Measurements from ENCODE around the gene NHSL1. TPM values are rescaled to one million over a fixed set of nuclear protein-coding genes. Genes with fewer than 3 reads are reported as not detected.

The NHSL1 gene
- total and polyA plus RNA-seq, 9 of the 15 experiments (the other 6 are each of a cell fraction or from before 2014, with no cell fraction given) = 0.09 to 0.20 TPM; not detected in 7

DNA sequence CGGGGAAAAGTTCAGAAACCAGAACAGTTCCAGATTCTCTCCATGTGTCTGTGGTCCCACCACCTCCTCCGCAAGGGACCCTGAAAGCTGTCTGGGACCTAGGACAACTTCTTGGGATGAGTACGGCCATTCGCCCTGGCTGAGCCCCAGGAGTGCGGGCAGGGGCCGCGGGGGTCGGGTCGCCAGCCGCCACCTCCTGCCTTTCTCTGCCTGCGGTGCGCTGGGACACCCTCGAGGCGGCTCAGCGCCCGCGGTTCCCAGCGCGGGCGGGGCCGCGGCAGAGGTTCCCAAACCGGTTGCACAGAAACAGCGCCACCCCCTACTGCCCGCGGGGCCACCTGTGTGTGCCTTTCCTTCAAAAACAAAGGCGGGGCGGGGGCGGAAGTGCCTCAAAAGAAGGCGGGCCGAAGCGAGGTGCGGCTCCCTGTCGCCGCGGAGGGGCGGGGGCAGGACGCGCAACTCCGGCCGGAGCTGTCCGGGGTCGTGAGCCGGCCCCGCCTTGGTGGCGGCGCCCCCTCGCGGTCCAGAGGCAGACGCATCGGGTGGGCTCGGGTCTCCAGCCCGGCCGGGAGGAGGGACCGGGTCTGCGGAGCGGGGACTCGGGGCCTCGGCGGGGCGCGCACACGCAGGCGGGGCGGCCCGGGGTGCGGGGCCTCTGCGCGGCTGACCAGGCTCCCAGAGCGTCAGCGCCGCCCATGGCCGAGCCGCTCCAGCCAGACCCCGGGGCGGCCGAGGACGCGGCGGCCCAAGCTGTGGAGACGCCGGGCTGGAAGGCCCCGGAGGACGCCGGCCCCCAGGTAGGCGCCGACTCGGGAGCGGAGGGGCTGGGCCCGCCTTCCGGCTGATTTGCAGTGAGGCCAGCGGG is 95.3 kb downstream of the NHSL1 start, which contains the start of gene HEBP2 (continued):
- TF ChIP-seq ETV6 (IDR thresholded peaks at IDR 0.05; ENCODE audit: borderline replicate concordance in 1 of 2, low read depth in 2 of 2, low read length in 1 of 2) (0 out of 4 replicates have a peak, but pooled peaks of 1 of the 2 experiments have one; percentile 23), ETV6 (CRISPR knock-in tag; IDR thresholded peaks at IDR 0.05; ENCODE audit: borderline replicate concordance) (0 out of 2 replicates have a peak, but pooled peaks have one; percentile 67), ZNF584 (CRISPR knock-in tag; IDR thresholded peaks at IDR 0.05; ENCODE audit: low read depth) (no peak), HMG20B (CRISPR knock-in tag; IDR thresholded peaks at IDR 0.05) (no peak), MCM7 (IDR thresholded peaks at IDR 0.05) (no peak), HNRNPK (IDR thresholded peaks at IDR 0.05; ENCODE audit: low read depth, low read length, poor library complexity, severe bottlenecking) (no peak), TBL1XR1 (IDR thresholded peaks at IDR 0.05; ENCODE audit: low read length in 2 of 2) (peak in 1 of 2 experiments; percentile 62; a peak in 2 of 4 replicates), FOSL1 (tag; conservative IDR thresholded peaks at IDR 0.05) (peak; percentile 77), HSF4 (CRISPR knock-in tag; IDR thresholded peaks at IDR 0.05; ENCODE audit: borderline replicate concordance) (no peak), TAF7 (tag; IDR thresholded peaks at IDR 0.05) (0 out of 2 replicates have a peak, but pooled peaks have one; percentile 51), E2F4 (CRISPR knock-in tag; IDR thresholded peaks at IDR 0.05; ENCODE audit: low read depth) (peak; percentile 18; the same call in 1 of the 2 replicates), SMARCA5 (IDR thresholded peaks at IDR 0.05) (no peak), SMARCA4 (IDR thresholded peaks at IDR 0.05) (no peak), ERF (CRISPR knock-in tag; IDR thresholded peaks at IDR 0.05) (peak; percentile 88; the same call in 1 of the 2 replicates), SPI1 (IDR thresholded peaks at IDR 0.05; ENCODE audit: borderline replicate concordance, low read depth, low read length) (peak; percentile 90), ZC3H4 (CRISPR knock-in tag; IDR thresholded peaks at IDR 0.05; ENCODE audit: borderline replicate concordance) (no peak), ADNP (tag; IDR thresholded peaks at IDR 0.05) (no peak), ZNF12 (CRISPR knock-in tag; IDR thresholded peaks at IDR 0.05) (no peak), HDAC2 (IDR thresholded peaks at IDR 0.05) (no peak), MEF2D (tag; conservative IDR thresholded peaks at IDR 0.05; ENCODE audit: low read depth) (no peak), TCF7 (IDR thresholded peaks at IDR 0.05; ENCODE audit: borderline replicate concordance) (no peak)
- TF ChIP-seq, protein P1, sequence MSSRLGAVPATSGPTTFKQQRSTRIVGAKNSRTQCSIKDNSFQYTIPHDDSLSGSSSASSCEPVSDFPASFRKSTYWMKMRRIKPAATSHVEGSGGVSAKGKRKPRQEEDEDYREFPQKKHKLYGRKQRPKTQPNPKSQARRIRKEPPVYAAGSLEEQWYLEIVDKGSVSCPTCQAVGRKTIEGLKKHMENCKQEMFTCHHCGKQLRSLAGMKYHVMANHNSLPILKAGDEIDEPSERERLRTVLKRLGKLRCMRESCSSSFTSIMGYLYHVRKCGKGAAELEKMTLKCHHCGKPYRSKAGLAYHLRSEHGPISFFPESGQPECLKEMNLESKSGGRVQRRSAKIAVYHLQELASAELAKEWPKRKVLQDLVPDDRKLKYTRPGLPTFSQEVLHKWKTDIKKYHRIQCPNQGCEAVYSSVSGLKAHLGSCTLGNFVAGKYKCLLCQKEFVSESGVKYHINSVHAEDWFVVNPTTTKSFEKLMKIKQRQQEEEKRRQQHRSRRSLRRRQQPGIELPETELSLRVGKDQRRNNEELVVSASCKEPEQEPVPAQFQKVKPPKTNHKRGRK (tag; IDR thresholded peaks at IDR 0.05) = no peak
- TF ChIP-seq, protein P2, sequence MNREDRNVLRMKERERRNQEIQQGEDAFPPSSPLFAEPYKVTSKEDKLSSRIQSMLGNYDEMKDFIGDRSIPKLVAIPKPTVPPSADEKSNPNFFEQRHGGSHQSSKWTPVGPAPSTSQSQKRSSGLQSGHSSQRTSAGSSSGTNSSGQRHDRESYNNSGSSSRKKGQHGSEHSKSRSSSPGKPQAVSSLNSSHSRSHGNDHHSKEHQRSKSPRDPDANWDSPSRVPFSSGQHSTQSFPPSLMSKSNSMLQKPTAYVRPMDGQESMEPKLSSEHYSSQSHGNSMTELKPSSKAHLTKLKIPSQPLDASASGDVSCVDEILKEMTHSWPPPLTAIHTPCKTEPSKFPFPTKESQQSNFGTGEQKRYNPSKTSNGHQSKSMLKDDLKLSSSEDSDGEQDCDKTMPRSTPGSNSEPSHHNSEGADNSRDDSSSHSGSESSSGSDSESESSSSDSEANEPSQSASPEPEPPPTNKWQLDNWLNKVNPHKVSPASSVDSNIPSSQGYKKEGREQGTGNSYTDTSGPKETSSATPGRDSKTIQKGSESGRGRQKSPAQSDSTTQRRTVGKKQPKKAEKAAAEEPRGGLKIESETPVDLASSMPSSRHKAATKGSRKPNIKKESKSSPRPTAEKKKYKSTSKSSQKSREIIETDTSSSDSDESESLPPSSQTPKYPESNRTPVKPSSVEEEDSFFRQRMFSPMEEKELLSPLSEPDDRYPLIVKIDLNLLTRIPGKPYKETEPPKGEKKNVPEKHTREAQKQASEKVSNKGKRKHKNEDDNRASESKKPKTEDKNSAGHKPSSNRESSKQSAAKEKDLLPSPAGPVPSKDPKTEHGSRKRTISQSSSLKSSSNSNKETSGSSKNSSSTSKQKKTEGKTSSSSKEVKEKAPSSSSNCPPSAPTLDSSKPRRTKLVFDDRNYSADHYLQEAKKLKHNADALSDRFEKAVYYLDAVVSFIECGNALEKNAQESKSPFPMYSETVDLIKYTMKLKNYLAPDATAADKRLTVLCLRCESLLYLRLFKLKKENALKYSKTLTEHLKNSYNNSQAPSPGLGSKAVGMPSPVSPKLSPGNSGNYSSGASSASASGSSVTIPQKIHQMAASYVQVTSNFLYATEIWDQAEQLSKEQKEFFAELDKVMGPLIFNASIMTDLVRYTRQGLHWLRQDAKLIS (CRISPR knock-in tag; IDR thresholded peaks at IDR 0.05) = peak; percentile 95

Data from K562 (cell line).